GM10248 (cell line): ENCODE results near the gene USP2.

Experiments used
- CTCF ChIA-PET: fragments of 300-600 bp; sonication (Branson Sonifier 250); formaldehyde crosslinking; extraction: SDS; loops from one replicate; lab custom pipeline; 2021; ENCODE audit warnings: antibody characterized with exemption; lab: Yijun Ruan, JAX
- POLR2A ChIA-PET: fragments of 350-650 bp; sonication (Branson Sonifier 250); formaldehyde crosslinking; extraction: SDS; loops from one replicate; lab custom pipeline; 2020; ENCODE audit warnings: antibody characterized with exemption; lab: Yijun Ruan, JAX
- DNase-seq: peaks from one replicate; pipeline ENCODE4 v3.0.0; 2012; ENCODE audit errors: extremely low spot score
- CTCF ChIP-seq: IDR thresholded peaks from 2 replicates; pipeline ENCODE4 v1.5.1; 2012; ENCODE audit warnings: mild to moderate bottlenecking, low read depth; ENCODE audit errors: extremely low read depth, missing control alignments, control extremely low read depth

USP2 gene

DNA sequence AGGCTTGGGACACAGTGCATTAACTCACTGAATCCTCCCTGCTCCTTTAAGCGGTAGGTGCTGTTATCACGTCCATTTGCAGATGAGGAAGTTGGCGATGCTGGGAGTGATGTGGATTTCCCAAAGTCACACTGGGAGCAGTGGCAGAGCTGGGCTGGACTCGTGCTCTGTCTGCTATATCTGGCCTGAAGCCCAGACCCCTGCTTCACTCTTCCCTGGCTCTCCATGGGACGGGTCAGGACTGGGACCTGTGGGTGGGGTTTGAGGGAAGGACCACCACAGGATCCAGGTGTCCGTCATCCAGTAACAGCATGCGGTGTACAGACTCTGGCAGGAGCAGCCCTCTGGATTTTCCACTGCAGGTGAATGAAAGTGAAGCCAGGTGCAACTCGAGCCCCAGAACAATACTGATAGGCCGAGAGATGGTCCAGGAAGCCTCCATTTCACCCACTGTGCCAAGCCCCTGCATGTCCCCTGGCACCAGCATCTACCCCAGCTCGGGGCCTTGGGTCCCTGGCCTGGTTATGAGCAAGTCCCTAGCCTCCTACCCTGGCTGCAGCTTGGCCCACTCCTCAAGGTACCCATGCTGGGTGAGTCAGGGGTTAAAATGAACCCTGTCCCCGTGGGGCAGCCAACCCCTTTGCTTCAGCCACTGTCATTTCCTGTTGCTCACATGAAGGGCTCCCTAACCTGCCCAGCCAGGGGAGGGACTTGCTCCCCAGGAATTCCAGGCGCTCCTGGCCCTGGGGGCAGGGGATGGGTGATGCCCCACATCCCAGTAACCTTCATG, 4.2 kb downstream of the USP2 start:
- no peak for TF ChIP-seq CTCF
- no peak for DNase-seq
- ChIA-PET CTCF (interaction anchor here (1.0 to 11.9 kb wide), 3 partner anchors 16 to 53 kb away, joined by 4 to 159 read pairs (median 7); no protein-coding TSS in a partner anchor), POLR2A (no interaction called here)

- ChIA-PET POLR2A (no interaction called here), CTCF (interaction anchor here (1.0 to 11.9 kb wide), 9 partner anchors 10 to 98 kb away, joined by 3 to 159 read pairs (median 6); partner anchors contain the start of gene C1QTNF5)
- TF ChIP-seq CTCF, result no peak
- no peak for DNase-seq
Observed at GRCh38 chr11:119376197-119376847, 5.2 kb downstream of the USP2 start.

DNA sequence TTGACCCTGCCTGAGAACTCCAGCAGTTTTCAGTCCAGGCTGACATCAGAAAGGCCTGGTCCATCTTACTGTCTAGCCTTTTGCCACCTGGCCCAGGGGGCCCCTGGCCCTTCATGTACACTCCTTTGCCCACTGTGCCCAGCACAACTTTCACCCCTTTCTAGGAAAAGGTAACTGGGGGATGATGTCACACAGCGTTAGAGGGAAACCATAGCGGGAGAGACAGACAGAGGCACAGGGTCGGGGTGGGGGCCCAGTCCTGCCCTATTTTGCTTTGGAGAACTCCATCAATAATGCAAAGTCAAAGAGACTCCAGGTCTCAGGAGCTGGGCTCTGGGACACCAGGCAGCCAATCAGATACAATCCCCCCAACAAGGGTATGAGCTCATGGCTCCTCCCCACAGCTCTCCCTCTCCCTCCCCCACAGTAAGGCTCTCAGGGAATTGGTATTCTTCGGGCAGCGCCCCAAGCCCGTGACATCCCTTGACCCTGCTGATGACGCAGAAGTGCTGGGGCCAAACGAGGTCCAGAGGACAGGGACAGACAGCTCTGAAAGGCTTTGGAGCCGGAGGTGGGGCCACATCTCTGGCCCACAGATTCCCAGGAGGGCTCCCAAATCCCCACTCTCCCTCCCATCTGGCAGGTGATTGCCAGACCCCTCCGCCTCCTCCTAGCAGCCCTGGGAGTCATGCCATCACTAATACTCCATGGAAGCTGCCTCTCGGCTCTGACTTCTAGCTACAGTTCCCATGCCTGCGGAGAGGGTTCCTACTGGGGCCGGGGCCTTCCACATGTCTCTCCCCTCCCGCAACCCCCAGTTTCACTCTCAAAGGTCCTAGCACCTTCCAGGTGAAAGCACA, 5.9 kb downstream of the USP2 start:
- POLR2A ChIA-PET, result no interaction called here
- TF ChIP-seq CTCF, result no peak
- CTCF ChIA-PET, result interaction anchor here (1.1 to 11.9 kb wide), 14 partner anchors 8 to 99 kb away, joined by 3 to 159 read pairs (median 7); partner anchors contain the start of gene C1QTNF5
- DNase-seq, result no peak

GRCh38 chr11:119374632-119375336, 6.7 kb downstream of the USP2 start:
- ChIA-PET POLR2A (no interaction called here), CTCF (interaction anchor here (0.8 to 11.9 kb wide), 20 partner anchors 9 to 685 kb away, joined by 3 to 159 read pairs (median 7); partner anchors contain the start of gene C1QTNF5)
- TF ChIP-seq CTCF, result no peak
- no peak for DNase-seq

GRCh38 chr11:119373921-119374631, 7.4 kb downstream of the USP2 start:
- CTCF ChIA-PET, result interaction anchor here (0.8 to 11.9 kb wide), 22 partner anchors 7 to 684 kb away, joined by 3 to 159 read pairs (median 8); partner anchors contain the start of genes C1QTNF5 and USP2
- POLR2A ChIA-PET, result no interaction called here
- DNase-seq, result peak; percentile 63
- TF ChIP-seq CTCF, result peak; percentile 84
